NCI-H2171 (cell line): Measurements from ENCODE around the gene RPS6KA2.

Experiments used
- DNase-seq: peaks from one replicate; lab custom pipeline; 2025; lab: John Stamatoyannopoulos, UW

RPS6KA2 gene

GRCh38 chr6:166488076-166488685 is 138.9 kb downstream of the RPS6KA2 start:
- no peak for DNase-seq

GRCh38 chr6:166487148-166487547 is 139.9 kb downstream of the RPS6KA2 start:
- no peak for DNase-seq

- no peak for DNase-seq
Observed at GRCh38 chr6:166486536-166486880, 140.5 kb downstream of the RPS6KA2 start.

GRCh38 chr6:166485651-166486535 is 141.2 kb downstream of the RPS6KA2 start:
- DNase-seq = no peak

- DNase-seq = no peak
Observed at GRCh38 chr6:166484863-166485262, 142.2 kb downstream of the RPS6KA2 start.

- DNase-seq = no peak
Observed at GRCh38 chr6:166483573-166484250, 143.3 kb downstream of the RPS6KA2 start.

GRCh38 chr6:166483026-166483425 is 144.0 kb downstream of the RPS6KA2 start:
- DNase-seq = no peak

- no peak for DNase-seq
Observed at GRCh38 chr6:166478782-166479592, 148.1 kb downstream of the RPS6KA2 start.

- peak; percentile 78 for DNase-seq
Observed at GRCh38 chr6:166477647-166478365, 149.2 kb downstream of the RPS6KA2 start.

GRCh38 chr6:166476634-166477215 is 150.3 kb downstream of the RPS6KA2 start:
- DNase-seq = no peak

- DNase-seq = no peak
Observed at GRCh38 chr6:166476061-166476591, 150.9 kb downstream of the RPS6KA2 start.

GRCh38 chr6:166474721-166475565 is 152.1 kb downstream of the RPS6KA2 start:
- DNase-seq = no peak

- peak; percentile 14 for DNase-seq
Observed at GRCh38 chr6:166473886-166474571, 153.0 kb downstream of the RPS6KA2 start.

GRCh38 chr6:166472636-166473035 is 154.4 kb downstream of the RPS6KA2 start:
- no peak for DNase-seq

- DNase-seq = no peak
Observed at GRCh38 chr6:166471797-166472260, 155.2 kb downstream of the RPS6KA2 start.

GRCh38 chr6:166470863-166471410 is 156.1 kb downstream of the RPS6KA2 start:
- DNase-seq = no peak

- no peak for DNase-seq
Observed at GRCh38 chr6:166470029-166470862, 156.8 kb downstream of the RPS6KA2 start.

GRCh38 chr6:166469426-166469961 is 157.6 kb downstream of the RPS6KA2 start:
- no peak for DNase-seq
